ENCODE results near the gene SDCCAG8.

The SDCCAG8 gene

DNA sequence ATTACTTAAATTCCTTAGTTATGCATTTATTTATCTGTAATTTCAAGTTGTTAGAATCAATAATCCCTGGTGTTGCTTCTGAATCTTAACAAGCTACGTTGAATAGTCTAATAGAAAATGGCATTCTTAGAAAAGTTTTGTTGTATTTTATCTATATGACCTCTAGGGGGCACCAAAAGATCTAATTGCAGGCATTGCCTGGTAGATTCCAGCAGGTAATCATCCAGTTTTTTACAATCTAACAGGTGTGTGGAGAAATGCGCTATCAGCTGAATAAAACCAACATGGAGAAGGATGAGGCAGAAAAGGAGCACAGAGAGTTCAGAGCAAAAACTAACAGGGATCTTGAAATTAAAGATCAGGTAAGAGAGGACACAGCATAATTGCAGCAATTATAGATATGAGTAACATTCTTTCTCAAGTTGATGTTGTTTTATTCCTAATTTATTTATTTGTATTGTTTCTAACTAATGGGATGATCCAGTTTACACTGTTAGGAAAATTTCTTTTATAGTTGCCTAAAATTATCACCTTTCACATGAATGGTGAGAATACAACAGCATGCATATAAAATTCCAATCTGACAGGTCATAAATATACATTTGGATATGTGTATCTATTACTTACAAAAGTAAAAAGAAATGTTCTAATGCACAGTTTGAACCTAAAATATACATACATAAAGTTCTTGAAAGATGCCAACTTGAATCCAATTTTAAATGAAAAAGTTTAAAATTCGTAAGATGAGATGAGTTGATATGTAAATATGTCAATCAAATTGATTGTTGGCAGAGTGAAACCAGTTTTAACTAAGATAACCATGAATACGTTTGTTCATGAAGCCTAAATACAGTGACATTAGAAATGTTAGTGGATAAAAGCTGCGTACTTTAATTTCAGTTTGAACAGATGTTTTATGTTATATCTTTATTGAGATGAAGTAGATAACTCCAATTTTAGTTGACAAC, 88.4 kb downstream of the SDCCAG8 start:
- DNase-seq, result no peak

DNA sequence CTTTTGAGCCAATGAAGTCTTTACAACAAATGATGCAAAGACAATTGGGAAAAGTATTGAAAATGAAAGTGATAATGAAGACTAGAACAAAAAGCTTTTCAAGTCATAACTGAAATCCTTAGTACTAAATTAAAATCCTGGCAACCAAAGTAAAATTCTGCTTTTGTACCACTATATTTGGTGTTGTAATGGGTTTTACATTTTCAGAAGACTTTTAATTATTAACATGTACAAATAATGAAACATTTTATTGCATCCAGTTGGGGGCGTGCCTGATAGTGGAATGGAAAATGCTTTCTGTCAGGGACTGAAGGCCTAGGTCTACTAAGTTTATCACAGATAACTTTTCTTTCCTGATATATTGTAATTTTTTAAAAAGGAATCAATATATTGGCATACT, 89.4 kb downstream of the SDCCAG8 start:
- no peak for DNase-seq

DNA sequence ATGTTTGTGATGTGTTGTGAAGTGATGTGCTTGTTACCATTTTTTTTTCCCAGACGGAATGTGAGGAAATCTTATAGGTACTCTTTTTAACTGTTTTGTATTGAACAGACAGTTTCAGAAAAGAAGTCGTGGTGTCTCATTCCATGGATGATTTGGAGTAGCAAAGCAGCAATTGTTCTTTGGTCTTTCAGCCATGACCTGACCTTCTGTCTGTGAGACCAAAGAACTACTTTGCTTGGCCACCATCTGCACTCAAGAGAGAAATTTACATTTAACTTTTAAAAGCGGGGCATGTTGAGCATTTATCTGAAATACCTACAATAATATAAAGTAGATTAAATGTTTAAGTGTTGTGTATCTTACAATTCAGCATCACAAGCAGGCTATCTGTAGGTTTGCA, 90.2 kb downstream of the SDCCAG8 start:
- DNase-seq, result no peak

DNA sequence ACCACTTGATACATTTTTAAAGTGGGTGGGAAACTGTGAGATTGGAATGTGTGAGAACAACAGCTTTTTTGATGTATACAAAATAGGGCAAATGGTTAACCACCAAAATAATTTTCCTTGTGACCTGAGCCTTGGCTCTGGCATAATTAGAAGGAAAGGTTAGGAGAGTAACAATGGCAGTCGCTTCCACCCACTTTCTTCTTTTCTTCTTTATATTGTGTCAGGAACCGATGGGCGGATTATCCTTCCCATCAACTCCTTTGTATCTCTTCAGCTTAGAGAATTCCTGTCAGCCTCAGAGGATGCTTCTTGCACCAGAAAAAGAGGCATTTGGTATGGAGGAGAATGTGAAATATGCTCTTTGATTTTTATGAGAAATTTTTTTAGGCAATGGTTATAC, 90.6 kb downstream of the SDCCAG8 start:
- DNase-seq, result no peak

DNA sequence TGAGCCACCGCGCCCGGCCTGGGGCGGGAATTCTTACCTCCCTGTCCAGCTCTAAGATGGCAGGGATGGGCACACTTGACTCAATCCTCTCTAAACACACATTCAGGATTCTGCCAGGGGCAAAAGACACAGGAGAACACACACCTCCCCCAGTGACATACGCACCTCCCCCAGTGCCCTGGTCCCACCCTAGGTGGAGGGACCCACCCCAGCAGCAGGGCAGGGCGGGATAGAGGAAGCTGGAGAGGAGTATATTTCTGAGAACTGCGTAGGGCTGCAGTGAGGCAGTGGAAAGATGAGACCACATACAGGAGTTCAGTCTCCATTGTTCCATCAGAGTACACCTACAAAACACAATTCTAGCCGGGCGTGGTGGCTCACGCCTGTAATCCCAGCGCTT, 92.5 kb downstream of the SDCCAG8 start:
- DNase-seq, result no peak

DNA sequence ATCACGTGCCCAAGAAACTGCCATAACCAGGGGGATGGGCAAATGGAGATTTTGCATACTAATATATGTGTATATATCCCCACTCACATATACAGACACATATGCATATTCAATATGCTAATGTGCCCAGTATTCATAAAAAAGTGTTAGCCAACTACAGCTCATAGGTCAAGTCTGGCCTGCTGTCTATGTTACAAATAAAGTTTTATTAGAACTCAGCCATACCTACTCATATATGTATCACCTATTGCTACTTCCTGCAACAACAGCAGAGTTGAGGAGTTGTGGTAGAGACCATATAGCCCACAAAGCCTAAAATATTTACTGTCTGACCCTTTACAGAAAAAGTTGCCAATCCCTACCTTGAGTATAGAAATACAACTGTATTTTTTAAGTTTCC, 93.3 kb downstream of the SDCCAG8 start:
- no peak for DNase-seq

DNA sequence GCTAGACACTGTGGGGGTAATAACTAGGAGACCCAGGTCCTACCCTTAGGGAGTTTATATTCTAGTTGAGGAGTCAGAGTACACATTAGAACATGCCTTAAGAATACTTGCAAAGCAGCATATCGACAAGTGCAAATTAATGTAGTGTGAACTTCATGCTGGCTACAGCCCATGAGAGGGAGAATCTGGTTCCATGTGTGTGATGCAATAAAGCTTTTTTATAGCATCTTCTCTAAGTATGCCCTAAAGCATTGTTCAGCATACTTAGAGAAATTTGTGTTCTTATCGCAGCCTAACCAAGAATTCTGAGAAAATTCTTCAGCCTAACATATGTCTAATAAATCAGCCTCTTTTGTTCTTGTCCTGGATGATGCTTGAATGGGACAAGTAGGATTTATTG, 95.5 kb downstream of the SDCCAG8 start:
- DNase-seq, result no peak

DNA sequence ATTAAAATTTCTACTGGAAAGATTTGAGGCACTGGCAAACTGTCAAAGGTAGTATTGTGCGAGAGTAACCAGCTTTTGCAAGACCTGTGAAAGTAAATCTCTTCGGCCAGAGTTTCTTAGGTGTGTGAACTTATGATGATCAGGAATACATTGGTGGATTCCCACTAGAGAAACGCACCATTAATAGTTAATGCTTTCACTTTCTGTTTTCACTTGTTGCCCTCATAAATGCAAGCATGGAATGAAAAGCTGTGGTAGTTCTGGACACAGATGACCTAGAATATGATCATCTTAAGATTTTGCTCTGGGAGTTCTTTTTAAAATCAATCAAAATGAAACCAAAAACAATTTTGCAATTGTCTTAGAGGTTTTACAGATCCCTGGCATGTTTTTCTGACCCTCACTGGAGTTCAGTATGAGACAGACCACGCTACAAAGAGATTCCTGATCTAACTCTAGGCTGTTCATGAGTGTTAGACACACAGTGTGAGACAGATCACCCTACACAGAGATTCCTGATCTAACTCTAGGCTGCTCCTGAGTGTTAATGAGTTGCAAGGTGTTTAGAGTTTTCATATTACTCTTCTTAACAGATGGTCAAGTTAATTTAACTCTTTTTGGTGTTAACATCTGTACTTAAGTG, 98.8 kb downstream of the SDCCAG8 start:
- DNase-seq, result no peak

DNA sequence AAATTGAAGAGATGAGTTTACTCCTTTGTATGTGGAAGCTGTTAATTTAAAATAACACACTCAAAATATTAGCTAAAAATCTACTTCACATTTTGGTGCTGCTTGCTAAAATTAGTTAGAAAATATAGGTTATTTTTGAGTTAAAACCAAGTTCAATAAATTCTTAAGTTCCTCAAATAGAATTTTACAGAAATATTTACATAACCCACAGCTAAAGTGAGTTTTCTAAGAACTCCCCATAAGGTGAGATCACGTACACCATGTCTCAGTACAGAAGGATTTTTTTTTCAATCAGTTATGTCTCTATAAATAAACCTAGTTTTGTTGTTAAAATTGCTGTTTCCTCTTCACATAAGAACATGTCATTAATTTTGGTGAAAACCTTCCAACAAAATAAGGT, 108.0 kb downstream of the SDCCAG8 start:
- DNase-seq, result no peak

DNA sequence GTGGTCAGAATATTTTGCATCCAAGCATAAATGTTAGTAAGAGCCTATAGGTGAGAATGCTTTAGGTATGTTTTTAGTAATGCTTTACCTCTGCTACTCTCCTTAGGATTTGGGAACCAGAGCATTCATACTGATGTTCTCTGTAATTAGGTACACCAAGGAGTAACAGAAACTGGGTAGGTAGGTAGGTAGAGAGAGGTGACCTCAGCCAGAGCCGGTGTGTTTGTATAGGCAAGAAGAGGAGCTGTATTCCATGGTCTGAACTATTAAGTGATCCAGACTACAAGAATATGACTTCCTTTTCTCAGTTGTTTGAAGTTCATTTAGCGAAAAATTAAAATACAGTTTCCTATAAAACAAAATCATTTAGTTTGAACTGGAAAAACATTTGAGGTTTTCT, 108.5 kb downstream of the SDCCAG8 start:
- DNase-seq, result no peak

DNA sequence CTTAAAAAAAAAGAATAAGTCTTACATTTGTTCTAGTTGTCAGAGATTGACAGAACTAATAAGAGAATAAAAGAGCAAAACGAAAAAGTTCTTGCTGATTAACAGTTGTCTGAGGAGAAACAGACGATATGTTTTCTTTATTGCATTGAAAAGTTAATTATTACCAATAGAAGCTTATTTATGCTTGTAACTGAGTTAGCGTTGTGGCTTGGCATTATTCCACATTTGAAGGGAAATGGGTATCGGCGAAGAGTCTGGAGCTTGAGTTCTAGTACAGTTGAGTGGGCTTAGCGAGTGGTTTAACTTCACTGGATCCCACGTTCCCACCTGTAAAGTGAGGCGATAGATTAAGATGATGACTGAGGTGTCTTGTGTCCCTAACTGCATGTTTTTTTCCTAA, 109.0 kb downstream of the SDCCAG8 start:
- no peak for DNase-seq

DNA sequence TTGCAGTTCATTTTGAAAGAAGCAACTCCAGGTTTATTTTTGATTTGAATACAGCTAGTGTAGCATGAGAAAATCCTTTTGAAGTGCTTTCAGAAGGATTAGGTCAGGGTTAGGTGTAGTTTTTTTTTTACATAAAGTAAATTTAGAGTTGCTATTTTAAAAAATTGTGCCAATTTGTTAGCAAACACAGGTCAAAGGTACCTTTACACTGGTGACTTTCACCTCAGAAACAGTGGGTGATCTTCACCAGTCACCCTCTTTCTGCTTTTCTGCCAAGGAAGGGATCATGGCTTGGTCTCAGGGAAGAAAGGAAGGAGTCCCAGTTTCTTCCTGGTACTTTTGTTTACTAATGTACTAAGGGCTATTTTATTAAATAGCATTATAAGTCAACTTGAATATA, 111.5 kb downstream of the SDCCAG8 start:
- DNase-seq, result no peak

DNA sequence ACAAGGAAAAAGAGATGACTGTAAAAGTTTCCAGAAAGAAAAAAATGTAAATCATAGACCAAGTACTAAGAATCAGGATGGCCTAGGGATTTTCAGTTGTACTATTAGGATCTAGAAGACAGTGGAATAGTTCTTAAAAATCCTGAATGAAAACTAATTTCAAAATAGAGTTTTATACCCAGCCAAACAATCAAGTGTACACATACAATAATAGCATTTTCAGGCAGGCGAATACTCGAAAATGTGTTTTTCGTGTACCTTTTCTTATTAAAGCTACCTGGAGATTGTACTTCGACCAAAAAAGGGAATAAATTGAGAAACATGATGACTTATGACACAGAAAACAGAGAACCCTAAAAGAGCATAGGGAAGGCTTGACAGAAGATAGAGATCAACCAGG, 118.6 kb downstream of the SDCCAG8 start:
- DNase-seq, result no peak

DNA sequence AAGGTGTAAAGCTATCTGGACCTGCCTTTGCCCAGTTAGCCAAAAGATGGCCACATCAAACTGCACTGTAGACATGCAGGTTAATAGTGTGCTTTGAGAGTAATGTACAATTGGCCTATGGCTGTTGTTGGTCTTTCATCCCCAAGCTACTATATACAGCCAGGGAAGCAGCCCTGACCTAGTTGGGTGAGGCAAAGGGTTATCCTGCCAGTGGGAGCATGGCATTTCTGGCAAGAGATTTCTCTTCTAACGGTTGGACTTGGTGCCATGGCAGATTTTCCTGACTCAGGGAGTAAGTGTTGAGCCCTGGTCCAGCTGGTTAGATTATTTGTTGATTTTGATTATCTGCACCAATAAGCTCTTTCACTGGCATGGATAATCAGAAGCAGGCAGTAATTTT, 119.8 kb downstream of the SDCCAG8 start:
- DNase-seq, result no peak

DNA sequence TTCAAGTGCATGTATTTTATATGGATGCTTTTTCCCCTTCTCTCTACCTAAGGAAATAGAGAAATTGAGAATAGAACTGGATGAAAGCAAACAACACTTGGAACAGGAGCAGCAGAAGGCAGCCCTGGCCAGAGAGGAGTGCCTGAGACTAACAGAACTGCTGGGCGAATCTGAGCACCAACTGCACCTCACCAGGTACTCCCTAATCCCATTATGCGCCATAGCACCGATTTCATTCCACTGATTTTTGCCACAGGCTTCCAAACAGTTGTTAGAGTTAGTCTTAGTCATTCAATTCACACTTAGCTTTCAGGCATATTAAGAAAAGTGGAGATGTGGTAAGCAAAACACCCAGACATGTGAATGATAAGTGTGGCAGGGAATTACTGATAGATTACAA, 122.8 kb downstream of the SDCCAG8 start:
- no peak for DNase-seq

DNA sequence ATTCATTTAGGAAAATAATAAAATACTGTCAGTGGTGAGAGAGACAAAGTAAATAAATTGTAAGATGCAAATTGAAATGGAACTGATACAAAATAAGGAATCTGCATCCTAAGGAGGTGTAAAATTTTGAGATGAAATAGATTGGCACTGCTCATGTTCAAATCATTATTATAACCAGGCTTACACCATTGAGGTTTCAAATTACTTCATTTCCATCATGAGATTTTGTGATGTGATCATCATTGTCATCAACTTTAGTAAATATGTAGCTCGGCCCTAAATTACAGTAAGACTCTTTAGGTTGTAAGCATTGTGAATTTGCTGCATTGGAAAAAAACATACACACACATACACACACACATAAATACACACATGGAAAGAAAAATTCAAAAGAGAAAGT, 123.4 kb downstream of the SDCCAG8 start:
- DNase-seq, result no peak

DNA sequence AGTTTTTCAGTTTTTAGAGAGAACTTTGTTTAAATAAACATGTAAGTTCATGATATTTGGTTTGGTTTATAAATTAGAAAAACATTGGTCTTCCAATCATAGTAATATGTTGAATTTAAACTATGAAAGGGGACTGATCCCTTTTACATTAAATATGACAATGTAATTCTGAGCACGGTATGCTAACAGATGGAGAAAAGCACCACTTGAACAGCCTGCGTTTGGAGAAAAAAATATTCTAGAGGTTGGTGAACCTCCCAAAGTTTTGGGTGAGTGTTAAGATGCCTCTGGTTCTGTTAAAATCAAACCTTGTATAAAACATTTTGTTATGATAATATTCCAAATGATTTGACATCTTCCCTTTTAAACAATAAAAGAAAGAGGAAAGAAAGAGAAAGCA, 123.9 kb downstream of the SDCCAG8 start:
- DNase-seq, result no peak

DNA sequence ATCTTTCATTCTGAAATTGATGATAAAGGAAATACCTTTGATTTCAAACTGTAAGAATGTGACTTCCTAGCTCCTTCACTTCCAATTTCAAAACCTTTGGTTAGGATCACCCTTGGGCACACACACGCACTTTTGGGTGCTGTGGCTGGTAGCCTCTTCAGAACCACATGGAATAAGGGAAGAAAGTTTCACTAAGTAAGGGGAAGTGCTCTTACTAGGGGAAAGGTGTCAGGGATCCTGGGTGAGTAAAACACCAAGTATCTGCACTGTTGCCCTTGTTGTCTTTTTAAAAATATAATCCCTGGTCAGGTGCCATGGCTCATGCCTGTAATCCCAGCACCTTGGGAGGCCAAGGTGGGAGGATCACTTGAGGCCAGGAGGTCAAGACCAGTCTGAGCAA, 132.4 kb downstream of the SDCCAG8 start:
- no peak for DNase-seq

DNA sequence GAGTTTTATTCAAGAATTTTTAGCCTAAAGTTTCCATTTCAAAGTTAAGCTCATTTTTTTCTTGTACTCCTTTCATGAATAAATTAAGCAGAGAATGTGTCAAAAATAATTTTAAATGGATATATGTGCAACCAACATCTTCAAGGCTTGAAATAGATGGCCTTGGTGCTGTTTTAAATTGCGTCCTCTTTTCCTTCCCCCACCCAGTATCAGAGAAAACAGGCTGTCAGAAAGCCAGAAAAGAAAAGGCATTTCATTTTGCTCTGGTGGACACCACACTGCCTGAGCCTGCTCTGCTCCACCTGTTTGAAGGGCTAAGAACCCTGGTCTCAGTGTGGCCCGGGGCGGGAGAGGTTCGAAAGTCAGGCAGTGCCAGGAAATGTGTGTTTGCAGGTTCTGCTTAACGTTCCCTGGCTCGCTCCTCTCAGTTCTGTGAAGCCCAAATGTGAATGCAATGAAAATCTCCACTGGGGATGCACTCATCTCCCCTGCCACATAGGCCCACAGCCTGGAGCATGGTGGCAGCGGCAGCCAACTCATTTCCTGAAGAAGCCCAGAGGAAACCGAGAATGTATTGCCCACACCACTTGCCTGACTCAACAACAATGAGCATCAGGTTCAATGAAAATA, 134.4 kb downstream of the SDCCAG8 start:
- no peak for DNase-seq

DNA sequence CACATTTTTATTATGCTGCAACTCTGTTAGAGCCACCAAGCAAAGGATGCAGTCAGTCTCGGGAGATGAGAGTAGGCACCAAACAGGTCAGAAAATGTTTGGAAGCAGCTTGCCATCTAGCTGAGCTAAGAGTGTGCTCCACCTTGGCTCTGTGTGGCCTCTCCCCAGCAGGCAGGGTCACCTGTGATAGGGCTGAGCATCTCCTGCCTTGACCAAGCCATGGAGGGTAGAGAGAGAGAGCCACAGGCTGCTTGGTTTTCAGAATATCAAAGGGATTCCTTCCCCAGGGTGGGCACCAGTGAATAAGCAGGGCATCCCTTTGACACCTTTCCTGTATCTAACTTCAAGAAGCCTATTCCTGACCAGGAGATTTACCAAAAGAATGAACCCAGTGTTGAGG, 135.5 kb downstream of the SDCCAG8 start:
- DNase-seq, result no peak

DNA sequence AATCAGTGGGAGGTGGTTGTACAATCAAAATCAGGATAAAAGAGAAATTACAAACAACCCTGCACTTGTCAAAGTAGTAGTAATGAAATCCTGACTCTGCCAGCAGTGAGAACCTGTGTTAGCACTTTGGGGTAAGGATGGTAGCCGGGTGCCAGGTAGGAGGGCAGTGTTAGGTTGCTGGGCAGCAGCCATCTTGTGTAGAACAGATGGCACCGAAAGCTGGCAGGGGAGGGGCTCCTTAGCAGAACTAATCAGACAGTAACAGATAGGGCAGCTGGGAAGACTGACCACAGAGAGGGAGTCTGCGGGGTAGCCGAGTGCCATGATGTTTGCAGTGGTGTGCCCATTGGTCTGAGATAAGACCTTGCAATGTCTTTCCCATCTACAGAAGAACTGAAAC, 137.3 kb downstream of the SDCCAG8 start:
- DNase-seq, result no peak

DNA sequence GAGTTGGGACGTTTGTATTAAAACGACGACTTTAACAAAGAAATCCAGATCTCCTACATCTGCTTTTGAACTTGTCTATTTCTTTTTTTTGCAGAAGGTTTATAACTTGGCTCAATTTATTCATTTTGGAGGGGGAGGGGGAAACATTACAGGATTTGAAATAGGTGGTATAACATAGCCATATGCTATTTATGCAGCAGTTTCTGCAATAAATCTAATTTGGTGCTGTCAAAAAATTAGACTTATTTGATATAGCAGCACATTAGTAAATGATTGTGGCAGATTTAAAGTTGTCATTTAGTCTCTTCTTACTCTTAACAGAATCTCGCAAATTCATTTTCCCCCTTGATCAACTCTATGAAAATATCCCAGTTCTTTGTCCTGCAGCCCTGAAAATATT, 138.2 kb downstream of the SDCCAG8 start:
- no peak for DNase-seq

DNA sequence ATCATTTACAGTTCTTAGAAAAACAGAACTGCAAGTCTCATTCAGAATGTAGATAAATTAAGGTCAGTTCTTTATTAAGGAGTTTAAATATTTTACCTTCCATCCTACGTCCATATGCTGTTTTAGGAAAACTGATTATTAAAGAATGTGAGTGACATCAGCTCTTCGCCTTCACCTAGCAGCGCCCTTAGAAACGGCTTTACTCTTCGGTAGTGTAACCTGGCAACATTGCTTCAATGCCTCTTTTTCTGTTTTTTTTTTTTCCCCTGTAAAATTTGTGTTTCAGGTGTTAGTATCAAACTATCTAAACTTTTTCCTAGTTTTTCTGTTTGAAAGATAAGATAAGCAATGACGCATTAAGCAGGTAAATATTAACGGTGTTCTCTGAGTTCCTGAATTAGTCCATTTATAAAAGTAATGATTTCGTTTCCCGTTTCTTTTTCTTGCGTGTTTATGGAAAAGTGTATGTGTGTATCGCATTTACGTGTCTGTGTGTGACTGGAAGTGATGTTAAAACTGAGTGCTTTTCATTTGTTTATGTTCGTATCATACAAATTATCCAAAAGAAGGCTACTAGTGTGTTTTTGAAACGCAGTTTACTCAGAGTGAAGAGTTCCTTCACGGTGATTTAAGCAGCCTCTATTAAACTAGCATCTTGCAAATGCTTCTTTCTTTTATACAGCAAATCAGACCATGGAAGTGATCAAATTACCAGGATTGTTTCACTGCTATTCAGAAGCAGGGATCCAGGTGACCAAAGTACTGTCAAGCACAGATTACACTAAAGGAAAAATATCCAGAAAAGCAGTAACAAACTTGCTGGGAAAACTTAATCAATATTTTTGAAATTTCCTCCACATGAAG, 139.0 kb downstream of the SDCCAG8 start:
- no peak for DNase-seq

Data from GF-D8 (cell line).